ENCODE data around the gene NUDT7. TPM values are rescaled to one million over a fixed set of nuclear protein-coding genes. Genes with fewer than 3 reads are reported as not detected.

Gene NUDT7
- total RNA-seq, 1 donor = 5.1 TPM

DNA sequence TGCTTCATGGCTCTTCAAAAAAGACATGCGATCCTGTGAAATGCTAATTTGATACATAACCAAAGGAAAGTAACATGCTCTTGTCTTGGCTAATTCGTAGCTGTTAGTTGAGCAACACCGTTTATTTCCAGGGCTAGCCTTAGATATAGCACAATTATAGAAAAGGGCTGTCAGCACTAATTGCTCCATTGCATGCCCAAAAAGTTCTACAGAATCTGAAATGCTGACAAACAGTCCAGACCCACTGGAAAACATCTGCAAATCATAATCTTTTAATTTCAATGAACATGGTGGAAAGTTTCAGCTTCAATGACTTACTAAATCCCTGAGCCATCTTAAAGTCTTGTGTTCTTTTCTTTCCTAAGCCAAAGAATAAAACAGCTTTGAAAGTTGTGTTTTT lies 42.9 kb upstream of the NUDT7 start:
- H3K27me3 ChIP-seq (ENCODE audit: insufficient read depth, low read length) = no peaks in the 10 kb centered on the region
- no peak overlapping the region for H3K4me2 ChIP-seq (ENCODE audit: insufficient read depth, low read length)
- no peaks in the 10 kb centered on the region for H3K4me1 ChIP-seq (ENCODE audit: insufficient read depth, low read length)
- no peaks in the 10 kb centered on the region for H3K79me2 ChIP-seq (ENCODE audit: insufficient read depth, low read length)
- H3K9me3 ChIP-seq (ENCODE audit: low read depth, low read length) = no peaks in the 10 kb centered on the region
- H3K27ac ChIP-seq (ENCODE audit: low read depth, low read length) = no peak overlapping the region
- no peaks in the 10 kb centered on the region for H3K36me3 ChIP-seq (ENCODE audit: insufficient read depth, low read length)
- no peaks in the 10 kb centered on the region for H4K20me1 ChIP-seq (ENCODE audit: insufficient read depth, low read length)
- DNase-seq (ENCODE audit: insufficient read length, low spot score, missing footprints) = no peak
- TF ChIP-seq, protein P1, sequence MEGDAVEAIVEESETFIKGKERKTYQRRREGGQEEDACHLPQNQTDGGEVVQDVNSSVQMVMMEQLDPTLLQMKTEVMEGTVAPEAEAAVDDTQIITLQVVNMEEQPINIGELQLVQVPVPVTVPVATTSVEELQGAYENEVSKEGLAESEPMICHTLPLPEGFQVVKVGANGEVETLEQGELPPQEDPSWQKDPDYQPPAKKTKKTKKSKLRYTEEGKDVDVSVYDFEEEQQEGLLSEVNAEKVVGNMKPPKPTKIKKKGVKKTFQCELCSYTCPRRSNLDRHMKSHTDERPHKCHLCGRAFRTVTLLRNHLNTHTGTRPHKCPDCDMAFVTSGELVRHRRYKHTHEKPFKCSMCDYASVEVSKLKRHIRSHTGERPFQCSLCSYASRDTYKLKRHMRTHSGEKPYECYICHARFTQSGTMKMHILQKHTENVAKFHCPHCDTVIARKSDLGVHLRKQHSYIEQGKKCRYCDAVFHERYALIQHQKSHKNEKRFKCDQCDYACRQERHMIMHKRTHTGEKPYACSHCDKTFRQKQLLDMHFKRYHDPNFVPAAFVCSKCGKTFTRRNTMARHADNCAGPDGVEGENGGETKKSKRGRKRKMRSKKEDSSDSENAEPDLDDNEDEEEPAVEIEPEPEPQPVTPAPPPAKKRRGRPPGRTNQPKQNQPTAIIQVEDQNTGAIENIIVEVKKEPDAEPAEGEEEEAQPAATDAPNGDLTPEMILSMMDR (IDR thresholded peaks at IDR 0.05; ENCODE audit: extremely low read depth, low read depth, low read length) = no peak
- H2AFZ ChIP-seq (ENCODE audit: low read length) = no peak overlapping the region
- H3K4me3 ChIP-seq (ENCODE audit: insufficient read depth, low read length) = no peak overlapping the region

DNA sequence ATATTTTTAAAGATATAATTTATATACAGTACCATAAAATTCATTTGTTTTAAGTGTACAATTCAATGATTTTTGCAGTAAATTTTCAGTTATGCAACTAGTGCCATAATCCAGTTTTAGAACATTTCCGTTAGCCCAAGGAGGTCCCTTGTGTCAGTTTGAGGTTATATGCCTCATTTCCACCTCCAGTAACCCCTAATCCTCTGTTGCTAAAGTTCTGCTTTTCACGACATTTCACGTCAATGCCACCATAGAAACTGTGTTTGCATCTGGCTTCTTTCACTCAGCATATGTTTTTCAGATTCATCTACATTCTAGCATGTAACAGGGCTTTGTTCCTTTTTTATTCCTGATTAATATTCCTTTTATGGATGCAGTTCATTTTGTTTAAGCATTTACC lies 42.4 kb upstream of the NUDT7 start:
- Histone ChIP-seq H3K79me2 (ENCODE audit: insufficient read depth, low read length) (no peaks in the 10 kb centered on the region), H2AFZ (ENCODE audit: low read length) (no peak overlapping the region), H3K9me3 (ENCODE audit: low read depth, low read length) (no peaks in the 10 kb centered on the region), H3K27ac (ENCODE audit: low read depth, low read length) (no peak overlapping the region), H3K27me3 (ENCODE audit: insufficient read depth, low read length) (no peaks in the 10 kb centered on the region), H4K20me1 (ENCODE audit: insufficient read depth, low read length) (no peaks in the 10 kb centered on the region), H3K4me3 (ENCODE audit: insufficient read depth, low read length) (no peak overlapping the region), H3K36me3 (ENCODE audit: insufficient read depth, low read length) (no peaks in the 10 kb centered on the region), H3K4me1 (ENCODE audit: insufficient read depth, low read length) (no peaks in the 10 kb centered on the region), H3K4me2 (ENCODE audit: insufficient read depth, low read length) (no peak overlapping the region)
- DNase-seq (ENCODE audit: insufficient read length, low spot score, missing footprints) = no peak
- TF ChIP-seq, protein P1 (IDR thresholded peaks at IDR 0.05; ENCODE audit: extremely low read depth, low read depth, low read length) = no peak

DNA sequence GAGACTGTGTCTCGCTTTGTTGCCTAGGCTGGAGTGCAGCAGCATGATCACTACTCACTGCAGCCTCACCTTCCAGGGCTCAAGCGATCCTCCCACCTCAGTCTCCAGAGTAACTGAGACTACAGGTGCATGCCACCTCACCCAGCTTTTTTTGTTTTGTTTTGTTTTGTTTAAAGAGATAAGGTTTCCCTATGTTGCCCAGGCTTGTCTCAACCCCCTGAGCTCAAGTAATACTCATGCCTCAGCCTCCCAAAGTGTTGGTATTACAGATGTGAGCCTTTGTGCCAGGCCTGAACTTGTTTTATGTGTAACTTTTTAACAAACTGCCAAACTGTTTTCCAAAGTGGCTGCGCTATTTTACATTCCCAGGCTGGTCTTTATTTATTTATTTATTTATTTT lies 41.8 kb upstream of the NUDT7 start:
- Histone ChIP-seq H3K27me3 (ENCODE audit: insufficient read depth, low read length) (no peaks in the 10 kb centered on the region), H3K4me2 (ENCODE audit: insufficient read depth, low read length) (no peak overlapping the region)

DNA sequence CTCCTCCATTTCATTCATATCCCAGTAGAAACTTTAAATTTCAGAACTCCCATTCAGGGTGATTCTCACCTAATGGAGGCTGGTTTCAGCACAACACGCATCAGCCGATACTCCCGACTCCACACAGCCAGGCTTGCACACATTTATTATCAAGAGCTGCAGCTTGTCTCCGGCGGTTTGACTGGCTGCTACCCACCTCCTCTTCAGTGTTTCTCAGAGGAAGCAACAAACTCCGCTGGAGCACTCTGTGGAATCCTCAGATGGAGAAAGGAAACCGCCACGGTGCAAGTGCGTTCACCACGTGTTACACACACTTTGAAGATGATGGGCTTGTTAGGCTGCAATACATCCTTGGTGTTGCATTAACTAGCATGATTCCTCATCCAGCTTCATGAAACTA lies 39.7 kb upstream of the NUDT7 start:
- H3K9me3 ChIP-seq (ENCODE audit: low read depth, low read length) = no peaks in the 10 kb centered on the region
- no peaks in the 10 kb centered on the region for H3K27me3 ChIP-seq (ENCODE audit: insufficient read depth, low read length)
- H3K4me3 ChIP-seq (ENCODE audit: insufficient read depth, low read length) = no peak overlapping the region
- TF ChIP-seq, protein P1 (IDR thresholded peaks at IDR 0.05; ENCODE audit: extremely low read depth, low read depth, low read length) = no peak
- H2AFZ ChIP-seq (ENCODE audit: low read length) = no peak overlapping the region
- no peaks in the 10 kb centered on the region for H3K36me3 ChIP-seq (ENCODE audit: insufficient read depth, low read length)
- H3K4me2 ChIP-seq (ENCODE audit: insufficient read depth, low read length) = no peak overlapping the region
- H3K27ac ChIP-seq (ENCODE audit: low read depth, low read length) = no peak overlapping the region
- no peaks in the 10 kb centered on the region for H3K79me2 ChIP-seq (ENCODE audit: insufficient read depth, low read length)
- DNase-seq (ENCODE audit: insufficient read length, low spot score, missing footprints) = no peak
- H3K4me1 ChIP-seq (ENCODE audit: insufficient read depth, low read length) = no peaks in the 10 kb centered on the region
- H4K20me1 ChIP-seq (ENCODE audit: insufficient read depth, low read length) = no peaks in the 10 kb centered on the region

More for the DNA sequence above, 41.8 kb upstream of the NUDT7 start:
- no peaks in the 10 kb centered on the region for H3K9me3 ChIP-seq (ENCODE audit: low read depth, low read length)
- H2AFZ ChIP-seq (ENCODE audit: low read length) = no peak overlapping the region
- TF ChIP-seq, protein P1 (IDR thresholded peaks at IDR 0.05; ENCODE audit: extremely low read depth, low read depth, low read length) = no peak
- no peak overlapping the region for H3K4me3 ChIP-seq (ENCODE audit: insufficient read depth, low read length)
- no peaks in the 10 kb centered on the region for H3K4me1 ChIP-seq (ENCODE audit: insufficient read depth, low read length)
- no peak overlapping the region for H3K27ac ChIP-seq (ENCODE audit: low read depth, low read length)
- DNase-seq (ENCODE audit: insufficient read length, low spot score, missing footprints) = no peak
- no peaks in the 10 kb centered on the region for H3K79me2 ChIP-seq (ENCODE audit: insufficient read depth, low read length)
- H3K36me3 ChIP-seq (ENCODE audit: insufficient read depth, low read length) = no peaks in the 10 kb centered on the region
- no peaks in the 10 kb centered on the region for H4K20me1 ChIP-seq (ENCODE audit: insufficient read depth, low read length)
